PC-3 (cell line): ENCODE measurements around the gene STUB1.

Experiments
- CTCF ChIP-seq: fragments of 300-600 bp; sonication (generic); conservative IDR thresholded peaks from 2 replicates; pipeline ENCODE4 v1.5.1; 2017; ENCODE audit warnings: antibody characterized with exemption, low read depth, mild to moderate bottlenecking, low read length
- EZH2 ChIP-seq: fragments of 300-600 bp; sonication (generic); IDR thresholded peaks from one replicate; pipeline ENCODE4 v1.6.1; 2017; ENCODE audit warnings: antibody characterized with exemption, mild to moderate bottlenecking, low read length; ENCODE audit not compliant: unreplicated experiment

- no peak for TF ChIP-seq CTCF
- no peak for TF ChIP-seq EZH2
Measured at GRCh38 chr16:634051-634670, 46.0 kb upstream of the STUB1 start.
